HepG2 (cell line): ENCODE data around the gene COASY. TPM values are rescaled to one million over a fixed set of nuclear protein-coding genes. Genes with fewer than 3 reads are reported as not detected.

Experiments
- CENPT ChIP-seq: sonication (generic); formaldehyde crosslinking; IDR thresholded peaks from 2 replicates; pipeline ENCODE4 v1.8.0; 2022; ENCODE audit warnings: low read depth, mild to moderate bottlenecking, moderate library complexity, missing genetic modification reagents
- GATAD1 ChIP-seq: IDR thresholded peaks from 2 replicates; pipeline ENCODE4 v1.6.1; 2016; ENCODE audit warnings: missing genetic modification reagents, missing compliant biosample characterization
- HMGA1 ChIP-seq: sonication (generic); formaldehyde crosslinking; conservative IDR thresholded peaks from 2 replicates; pipeline ENCODE4 v1.4.0; 2020; ENCODE audit warnings: missing genetic modification reagents
- HNRNPH1 ChIP-seq: fragments of 200-400 bp; formaldehyde crosslinking; optimal IDR thresholded peaks from 2 replicates; pipeline ENCODE3; 2017; ENCODE audit warnings: mild to moderate bottlenecking, low read depth, low read length
- MYPOP ChIP-seq: sonication (generic); formaldehyde crosslinking; IDR thresholded peaks from 2 replicates; pipeline ENCODE4 v1.8.1; 2023; ENCODE audit warnings: mild to moderate bottlenecking, moderate library complexity, missing genetic modification reagents
- NONO ChIP-seq, 2 experiments: fragments of 450-650 bp in 1 of 2; sonication (generic) in 1 of 2; formaldehyde crosslinking in 1 of 2; IDR thresholded peaks in 1 of 2; conservative IDR thresholded peaks in 1 of 2; 2 replicates each; pipeline versions ENCODE4 v1.6.1 to v1.8.0; 2017 to 2022; ENCODE audit warnings: mild to moderate bottlenecking in 1 of 2, missing genetic modification reagents in 1 of 2, moderate library complexity in 1 of 2
- PHF20 ChIP-seq: sonication (generic); formaldehyde crosslinking; IDR thresholded peaks from 2 replicates; pipeline ENCODE4 v1.5.0; 2020; ENCODE audit warnings: mild to moderate bottlenecking, missing genetic modification reagents
- SIX4 ChIP-seq: sonication (generic); formaldehyde crosslinking; IDR thresholded peaks from 2 replicates; pipeline ENCODE4 v1.4.0; 2020; ENCODE audit warnings: missing genetic modification reagents
- TBX2 ChIP-seq: sonication (generic); formaldehyde crosslinking; IDR thresholded peaks from 2 replicates; pipeline ENCODE4 v1.5.0; 2020; ENCODE audit warnings: missing genetic modification reagents, mild to moderate bottlenecking, borderline replicate concordance
- ZNF34 ChIP-seq: sonication (generic); formaldehyde crosslinking; IDR thresholded peaks from 2 replicates; pipeline ENCODE4 v1.4.0; 2020; ENCODE audit warnings: mild to moderate bottlenecking, missing genetic modification reagents, borderline replicate concordance
- ZNF563 ChIP-seq: sonication (generic); formaldehyde crosslinking; IDR thresholded peaks from 2 replicates; pipeline ENCODE4 v1.8.0; 2022; ENCODE audit warnings: mild to moderate bottlenecking, moderate library complexity, missing genetic modification reagents
- ZNF7 ChIP-seq: IDR thresholded peaks from 2 replicates; pipeline ENCODE4 v1.6.1; 2016; ENCODE audit warnings: missing biosample characterization, missing genetic modification reagents
- ZNF710 ChIP-seq: sonication (generic); formaldehyde crosslinking; IDR thresholded peaks from 2 replicates; pipeline ENCODE4 v1.5.0; 2020; ENCODE audit warnings: mild to moderate bottlenecking, missing genetic modification reagents, borderline replicate concordance
- ZNF839 ChIP-seq: sonication (generic); formaldehyde crosslinking; IDR thresholded peaks from 2 replicates; pipeline ENCODE4 v1.4.0; 2020; ENCODE audit warnings: missing genetic modification reagents, mild to moderate bottlenecking, borderline replicate concordance
- ZSCAN5A ChIP-seq: sonication (generic); formaldehyde crosslinking; IDR thresholded peaks from 2 replicates; pipeline ENCODE4 v1.8.0; 2022; ENCODE audit warnings: mild to moderate bottlenecking, missing genetic modification reagents, borderline replicate concordance
- ZXDC ChIP-seq: sonication (generic); formaldehyde crosslinking; IDR thresholded peaks from 2 replicates; pipeline ENCODE4 v1.5.0; 2020; ENCODE audit warnings: mild to moderate bottlenecking, missing genetic modification reagents
- polyA plus RNA-seq, 8 experiments: library from polyadenylated mRNA; depleted of rRNA in 3 of 8; stranded (reverse) in 7 of 8; unstranded in 1 of 8; fragments of >200 nt; fragmentation: Illumina TruSeq in 4 of 8; extraction: Trizol in 4 of 8; gene quantifications; 2 replicates each; pipeline versions ENCODE4 v1.2.1 to v1.2.3, GENCODE V29; 2011 to 2016; ENCODE audit warnings: low read depth in 4 of 8, missing spikeins in 1 of 8, mixed read lengths in 1 of 8; ENCODE audit not compliant: insufficient read depth in 1 of 8
- total RNA-seq, 5 experiments: library from RNA; depleted of rRNA; stranded (reverse); fragments of >200 nt; fragmentation: Illumina TruSeq; extraction: Trizol; gene quantifications; 2 replicates each; pipeline ENCODE4 v1.2.3, GENCODE V29; 2016; ENCODE audit warnings: low read depth in 1 of 5
- TF ChIP-seq, protein P1 (sequence below): IDR thresholded peaks from 2 replicates; pipeline ENCODE4 v1.6.1; 2018; ENCODE audit warnings: missing genetic modification reagents

The COASY gene
- total and polyA plus RNA-seq, 2 of the 13 experiments (the other 11 are each of a cell fraction or from before 2014, with no cell fraction given), result 90.7 to 125 TPM

DNA sequence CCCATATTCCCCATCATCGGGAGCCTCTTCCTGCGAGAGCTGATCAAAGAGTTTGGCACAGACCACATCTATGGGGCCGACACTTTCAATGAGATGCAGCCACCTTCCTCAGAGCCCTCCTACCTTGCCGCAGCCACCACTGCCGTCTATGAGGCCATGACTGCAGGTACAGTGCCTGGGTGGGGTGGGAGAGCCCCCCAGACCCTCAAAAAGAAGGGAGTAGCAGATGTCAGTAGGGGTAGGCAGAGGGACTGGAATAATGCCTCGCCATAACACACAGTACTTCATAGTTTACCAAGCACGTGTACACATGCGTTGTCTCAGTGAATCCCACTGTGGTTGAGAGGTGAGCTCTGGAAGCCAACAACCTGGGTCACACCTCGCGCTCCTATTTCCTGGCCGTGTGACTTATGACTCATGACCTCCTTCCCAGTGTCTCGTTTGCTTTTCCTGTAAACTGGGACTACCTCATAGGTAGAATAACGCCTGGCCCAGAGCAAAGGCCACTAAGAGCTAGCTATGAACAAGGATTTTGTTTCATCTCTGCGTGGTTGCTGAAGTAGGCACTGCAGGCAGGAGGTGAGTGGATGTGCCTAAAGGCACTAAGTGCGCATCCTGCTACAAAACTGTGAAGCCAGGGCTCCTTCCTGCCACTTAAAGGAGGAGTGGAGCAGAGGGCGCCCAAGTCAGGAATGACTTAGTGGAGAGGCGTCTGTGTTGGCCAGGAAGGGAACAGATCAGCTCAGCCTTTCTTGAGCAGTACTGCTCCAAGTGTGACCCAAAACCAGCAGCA, 20.7 kb upstream of the COASY start (continued):
- peak; percentile 75; the same call in 1 of the 2 replicates for TF ChIP-seq ZNF563 (CRISPR knock-in tag)
- peak; percentile 81; the same call in 1 of the 2 replicates for TF ChIP-seq MYPOP (CRISPR knock-in tag)
- no peak for TF ChIP-seq NONO (IDR thresholded peaks at IDR 0.05)
- TF ChIP-seq NONO (CRISPR knock-in tag; conservative IDR thresholded peaks at IDR 0.05), result peak; percentile 72
- 0 out of 2 replicates have a peak, but pooled peaks have one; percentile 59 for TF ChIP-seq ZNF34
- TF ChIP-seq, protein P1, sequence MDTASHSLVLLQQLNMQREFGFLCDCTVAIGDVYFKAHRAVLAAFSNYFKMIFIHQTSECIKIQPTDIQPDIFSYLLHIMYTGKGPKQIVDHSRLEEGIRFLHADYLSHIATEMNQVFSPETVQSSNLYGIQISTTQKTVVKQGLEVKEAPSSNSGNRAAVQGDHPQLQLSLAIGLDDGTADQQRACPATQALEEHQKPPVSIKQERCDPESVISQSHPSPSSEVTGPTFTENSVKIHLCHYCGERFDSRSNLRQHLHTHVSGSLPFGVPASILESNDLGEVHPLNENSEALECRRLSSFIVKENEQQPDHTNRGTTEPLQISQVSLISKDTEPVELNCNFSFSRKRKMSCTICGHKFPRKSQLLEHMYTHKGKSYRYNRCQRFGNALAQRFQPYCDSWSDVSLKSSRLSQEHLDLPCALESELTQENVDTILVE (CRISPR knock-in tag), result peak; percentile 77
- no peak for TF ChIP-seq HMGA1 (CRISPR knock-in tag)
- no peak for TF ChIP-seq HNRNPH1
- peak; percentile 96 for TF ChIP-seq TBX2 (CRISPR knock-in tag)
- TF ChIP-seq ZSCAN5A (CRISPR knock-in tag), result no peak
- TF ChIP-seq SIX4, result peak; percentile 63; the same call in 1 of the 2 replicates
- no peak for TF ChIP-seq ZXDC (CRISPR knock-in tag)
- TF ChIP-seq PHF20, result peak; percentile 53; the same call in 1 of the 2 replicates
- no peak for TF ChIP-seq ZNF839 (CRISPR knock-in tag)
- peak; percentile 80 for TF ChIP-seq GATAD1 (CRISPR knock-in tag)
- TF ChIP-seq CENPT, result 0 out of 2 replicates have a peak, but pooled peaks have one; percentile 55
- 0 out of 2 replicates have a peak, but pooled peaks have one; percentile 53 for TF ChIP-seq ZNF710
- 0 out of 2 replicates have a peak, but pooled peaks have one; percentile 2 for TF ChIP-seq ZNF7 (CRISPR knock-in tag)
